Thyroid gland (tissue), 4 donors: ENCODE data around the gene PCMTD2.

Experiments used
- CTCF ChIP-seq, 6 experiments: fragments of 200-600 bp in 3 of 6; fragments of 450-650 bp in 3 of 6; sonication (generic) in 3 of 6; IDR thresholded peaks; one replicate each; pipeline ENCODE4 v1.5.1; 2016 to 2019; ENCODE audit warnings: antibody characterized with exemption in 6 of 6, mild to moderate bottlenecking in 2 of 6, inconsistent platforms in 1 of 6, moderate library complexity in 1 of 6
- POLR2A ChIP-seq, 2 donors: fragments of 450-650 bp; IDR thresholded peaks; one replicate each; pipeline ENCODE4 v1.6.1; 2017; ENCODE audit warnings: antibody characterized with exemption in 2 of 2, mild to moderate bottlenecking in 2 of 2, moderate library complexity in 1 of 2

- no peak for TF ChIP-seq CTCF (IDR thresholded peaks at IDR 0.05)
- no peak for TF ChIP-seq POLR2A (IDR thresholded peaks at IDR 0.05)
Measured at GRCh38 chr20:64233725-64234124, 21.8 kb upstream of the PCMTD2 start.
